Adrenal gland (tissue), 12 donors: Measurements from ENCODE around the gene CXCL6. TPM values are rescaled to one million over a fixed set of nuclear protein-coding genes. Genes with fewer than 3 reads are reported as not detected.

ENCODE experiments used
- DNase-seq, 7 donors: peaks; one replicate each; pipeline ENCODE4 v3.0.0-alpha.2; 2019 to 2020
- H3K27ac ChIP-seq, 5 donors: fragments of 200-600 bp; sonication (generic) in 4 of 5; 1 replicate in 3 of 5; 2 replicates in 2 of 5; pipeline versions ENCODE4 v1.5.1 to v1.8.0; 2016 to 2020; ENCODE audit warnings: mild to moderate bottlenecking in 1 of 5
- H3K27me3 ChIP-seq: fragments of 200-600 bp; 2 replicates; pipeline ENCODE4 v1.8.0; 2021
- H3K36me3 ChIP-seq, 2 donors: fragments of 200-600 bp; replicated peaks in 1 of 2; 1 replicate in 1 of 2; 2 replicates in 1 of 2; pipeline versions ENCODE4 v1.5.1 to v1.8.0; 2018 to 2022
- H3K4me1 ChIP-seq, 2 donors: fragments of 200-600 bp; replicated peaks in 1 of 2; 1 replicate in 1 of 2; 2 replicates in 1 of 2; pipeline versions ENCODE4 v1.5.1 to v1.8.0; 2018 to 2021
- H3K4me3 ChIP-seq, 4 donors: fragments of 200-600 bp; sonication (generic) in 3 of 4; one replicate each; pipeline ENCODE4 v1.5.1; 2016 to 2018
- H3K9me3 ChIP-seq, 3 donors: fragments of 200-600 bp; sonication (generic) in 1 of 3; replicated peaks in 1 of 3; 1 replicate in 2 of 3; 2 replicates in 1 of 3; pipeline versions ENCODE4 v1.5.1 to v1.8.0; 2016 to 2021
- POLR2A ChIP-seq, 2 donors: fragments of 450-650 bp; IDR thresholded peaks; one replicate each; pipeline ENCODE4 v1.6.1; 2017; ENCODE audit warnings: antibody characterized with exemption in 2 of 2, mild to moderate bottlenecking in 2 of 2, moderate library complexity in 1 of 2
- WGBS, 4 donors: extraction: QIAGEN DNeasy Blood & Tissue Kit in 2 of 4; methylation state at CpG; one replicate each; pipeline versions ENCODE4 v1.1.5 to v1.1.7; 2013 to 2017; 5-methylcytosine and 5-hydroxymethylcytosine counted together
- intact Hi-C, 2 donors: fragments of 100-400 bp; cut with DNase I; formaldehyde crosslinking; loops; one replicate each; pipeline versions ENCODE4 v1.14.1 to v1.15.0; 2022 to 2023
- polyA plus RNA-seq, 3 donors: library from polyadenylated mRNA; stranded (reverse); fragments of 200-250 nt in 2 of 3; fragments of 350-450 nt in 1 of 3; fragmentation: Illumina TruSeq in 1 of 3; extraction: RNeasy Lipid Tissue Mini Kit (QIAGEN cat#74804) in 1 of 3; gene quantifications; one replicate each; pipeline ENCODE4 v1.2.3, GENCODE V29; 2013 to 2014
- total RNA-seq, 9 donors: library from RNA; depleted of rRNA in 4 of 9; stranded (reverse); fragments of >200 nt in 4 of 9; fragments of 120-200 nt in 1 of 9; fragmentation: NEBNext Ultra II Directional in 1 of 9; extraction: Animal tissue kit (Norgen Biotek cat#: 25700) in 1 of 9; gene quantifications; one replicate each; pipeline versions ENCODE4 v1.1.0 to v1.2.4, GENCODE V29; 2013 to 2023
- TF ChIP-seq, protein P1 (sequence below), 6 experiments: fragments of 450-650 bp in 4 of 6; fragments of 200-600 bp in 2 of 6; sonication (generic) in 1 of 6; IDR thresholded peaks; 1 replicate in 5 of 6; 2 replicates in 1 of 6; pipeline versions ENCODE4 v1.5.1 to v1.8.0; 2016 to 2021; ENCODE audit warnings: antibody characterized with exemption in 6 of 6, mild to moderate bottlenecking in 2 of 6, moderate library complexity in 1 of 6
- donor health status: healthy with polysubstance abuse.
- donor health status: Bipolar disorder and iron deficiency.
- donor health status: DM: yes; HTN: yes; CAD: no.
- donor health status: DM: no; HTN: no; CAD: no.
- donor health status: DM: no; HTN: no; CAD: no.
- donor health status: DM: yes; HTN: yes; CAD: no.

The CXCL6 gene
- total and polyA plus RNA-seq, 12 donors, result 0.07 to 0.41 (median 0.16) TPM; not detected in 8

DNA sequence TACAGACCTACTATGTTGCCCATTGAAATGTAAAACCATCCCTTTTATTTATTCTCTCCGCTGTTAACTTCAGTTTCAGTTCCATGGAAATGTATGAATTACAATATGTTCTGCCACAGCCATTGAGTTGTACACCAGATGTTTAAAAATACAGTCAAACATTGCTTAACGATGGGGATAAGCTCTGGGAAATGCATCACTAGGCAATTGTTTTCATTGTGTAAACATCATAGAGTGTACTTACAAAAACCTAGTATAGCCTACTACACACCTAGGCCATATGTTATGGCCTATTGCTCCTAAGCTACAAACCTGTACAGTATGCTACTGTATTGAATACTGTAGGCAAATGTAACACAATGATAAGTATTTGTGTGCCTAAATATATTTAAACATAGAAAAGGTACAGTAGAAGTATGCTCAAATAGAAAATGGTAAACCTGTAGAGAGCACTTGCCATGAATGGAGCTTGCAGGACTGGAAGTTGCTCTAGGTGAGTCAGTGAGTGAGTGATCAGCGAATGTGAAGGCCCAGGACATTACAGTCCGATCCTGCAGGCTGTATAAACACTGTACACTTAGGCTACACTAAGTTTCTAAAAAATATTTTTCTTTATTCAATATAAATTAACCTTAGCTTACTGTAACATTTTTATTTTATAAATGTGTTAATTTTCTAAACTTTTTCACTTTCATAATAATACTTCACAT lies 13.9 kb downstream of the CXCL6 start:
- Histone ChIP-seq H3K4me3 (no peak overlapping the region), H3K9me3 (no peaks in the 10 kb centered on the region), H3K27ac (no peak overlapping the region), H3K36me3 (no peaks in the 10 kb centered on the region), H3K27me3 (no peaks in the 10 kb centered on the region), H3K4me1 (no peaks in the 10 kb centered on the region)
- intact Hi-C loops, result no loop called here
- TF ChIP-seq, protein P1, sequence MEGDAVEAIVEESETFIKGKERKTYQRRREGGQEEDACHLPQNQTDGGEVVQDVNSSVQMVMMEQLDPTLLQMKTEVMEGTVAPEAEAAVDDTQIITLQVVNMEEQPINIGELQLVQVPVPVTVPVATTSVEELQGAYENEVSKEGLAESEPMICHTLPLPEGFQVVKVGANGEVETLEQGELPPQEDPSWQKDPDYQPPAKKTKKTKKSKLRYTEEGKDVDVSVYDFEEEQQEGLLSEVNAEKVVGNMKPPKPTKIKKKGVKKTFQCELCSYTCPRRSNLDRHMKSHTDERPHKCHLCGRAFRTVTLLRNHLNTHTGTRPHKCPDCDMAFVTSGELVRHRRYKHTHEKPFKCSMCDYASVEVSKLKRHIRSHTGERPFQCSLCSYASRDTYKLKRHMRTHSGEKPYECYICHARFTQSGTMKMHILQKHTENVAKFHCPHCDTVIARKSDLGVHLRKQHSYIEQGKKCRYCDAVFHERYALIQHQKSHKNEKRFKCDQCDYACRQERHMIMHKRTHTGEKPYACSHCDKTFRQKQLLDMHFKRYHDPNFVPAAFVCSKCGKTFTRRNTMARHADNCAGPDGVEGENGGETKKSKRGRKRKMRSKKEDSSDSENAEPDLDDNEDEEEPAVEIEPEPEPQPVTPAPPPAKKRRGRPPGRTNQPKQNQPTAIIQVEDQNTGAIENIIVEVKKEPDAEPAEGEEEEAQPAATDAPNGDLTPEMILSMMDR (IDR thresholded peaks at IDR 0.05), result no peak
- no peak for TF ChIP-seq POLR2A (IDR thresholded peaks at IDR 0.05)
- WGBS, 4 donors, result 75 to 87% (median 86%) methylated on average over 4 of the region's 4 CpGs
- no peak for DNase-seq

GRCh38 chr4:73851293-73851692 lies 14.8 kb downstream of the CXCL6 start:
- no peaks in the 10 kb centered on the region for H3K36me3 ChIP-seq
- no peak overlapping the region for H3K27ac ChIP-seq
- WGBS, 4 donors, result 56 to 89% (median 68%) methylated on average over 1 of the region's 1 CpG
- TF ChIP-seq, protein P1 (IDR thresholded peaks at IDR 0.05), result no peak
- TF ChIP-seq POLR2A (IDR thresholded peaks at IDR 0.05), result no peak
- no peak for DNase-seq
- no peaks in the 10 kb centered on the region for H3K4me1 ChIP-seq
- no peaks in the 10 kb centered on the region for H3K9me3 ChIP-seq
- intact Hi-C loops, result no loop called here
- no peak overlapping the region for H3K4me3 ChIP-seq
- H3K27me3 ChIP-seq, result no peaks in the 10 kb centered on the region

- DNase-seq, result no peak
- Histone ChIP-seq H3K27me3 (no peaks in the 10 kb centered on the region), H3K27ac (no peak overlapping the region), H3K9me3 (no peaks in the 10 kb centered on the region), H3K4me3 (no peak overlapping the region), H3K36me3 (no peaks in the 10 kb centered on the region), H3K4me1 (no peaks in the 10 kb centered on the region)
- intact Hi-C loops, result no loop called here
- TF ChIP-seq POLR2A (IDR thresholded peaks at IDR 0.05), result no peak
- TF ChIP-seq, protein P1 (IDR thresholded peaks at IDR 0.05), result no peak
Observed at GRCh38 chr4:73852771-73853170, 16.3 kb downstream of the CXCL6 start.

- no peak within 1 kb of the TSS for H3K4me3 ChIP-seq
- H3K36me3 ChIP-seq, result no peaks in the 10 kb centered on the region
- H3K27ac ChIP-seq, result no peak within 1 kb of the TSS
- no peaks in the 10 kb centered on the region for H3K9me3 ChIP-seq
- intact Hi-C loops, result no loop called here
- H3K27me3 ChIP-seq, result no peaks in the 10 kb centered on the region
- 16 to 21% (median 19%) methylated on average over 9 to 22 of the region's 22 CpGs for WGBS, 4 donors
- no peak for TF ChIP-seq POLR2A (IDR thresholded peaks at IDR 0.05)
- TF ChIP-seq, protein P1 (IDR thresholded peaks at IDR 0.05), result no peak
- H3K4me1 ChIP-seq, result no peaks in the 10 kb centered on the region
- DNase-seq, result no peak
Observed at GRCh38 chr4:73853246-73853704, 16.8 kb downstream of the CXCL6 start, which contains the start of gene PF4V1. TSS of gene PF4V1 (plus strand) at chr4:73853296. CDS start at chr4:73853363, 67 bp downstream.
